ENCODE measurements around the gene KLHL29. TPM values are rescaled to one million over a fixed set of nuclear protein-coding genes. Genes with fewer than 3 reads are reported as not detected.

Gene KLHL29
- total and polyA plus RNA-seq, 2 of the 13 experiments (the other 11 are each of a cell fraction or from before 2014, with no cell fraction given) = 0.01 TPM; not detected in 1

DNA sequence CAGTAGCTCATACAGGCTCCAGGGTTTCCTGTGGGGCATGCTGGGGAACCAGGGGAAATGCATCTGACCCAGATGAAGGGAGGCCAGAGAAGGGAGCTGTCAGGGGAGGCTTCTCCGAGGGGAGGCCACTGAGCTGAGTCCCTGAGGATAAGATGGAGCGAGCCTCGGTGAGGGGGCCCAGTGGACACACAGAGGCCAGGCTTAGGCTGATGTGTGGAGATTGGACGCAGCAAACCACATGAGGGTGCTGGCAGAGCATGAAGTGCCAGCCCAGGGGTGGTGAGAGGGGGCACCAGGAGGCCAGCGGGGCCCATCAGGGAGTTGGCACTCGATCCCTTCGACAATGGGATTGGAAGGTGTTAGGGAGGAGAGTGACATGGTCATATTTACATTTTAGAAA, 235.0 kb downstream of the KLHL29 start:
- FAIRE-seq (no peak), ATAC-seq (no peak), DNase-seq (ENCODE audit: low spot score) (no peak)
- 51% methylated on average over 7 of the region's 7 CpGs for WGBS (ENCODE audit: low lambda C conversion rate)
- Histone ChIP-seq H3K36me3 (replicated peaks in 1 of 2; ENCODE audit: control insufficient read depth in 1 of 2, insufficient read depth in 2 of 2, low read length in 2 of 2) (no peaks in the 10 kb centered on the region), H3K9ac (ENCODE audit: insufficient read depth, low read depth, low read length) (no peak overlapping the region), H3K4me2 (ENCODE audit: low read depth, low read length) (no peak overlapping the region), H3K27ac (ENCODE audit: extremely low read length, insufficient read depth, low read length) (no peak overlapping the region), H3K4me1 (ENCODE audit: insufficient read depth, low read length) (peaks cover 6% of the 10 kb centered on the region; the same call in 1 of the 2 replicates), H3K27me3 (ENCODE audit: control insufficient read depth in 1 of 2, insufficient read depth in 2 of 2, low read length in 2 of 2) (peaks cover 5 to 47% of the 10 kb centered on the region in 2 experiments), H4K20me1 (ENCODE audit: insufficient read depth, low read length) (no peaks in the 10 kb centered on the region), H3K79me2 (ENCODE audit: insufficient read depth, low read length) (no peaks in the 10 kb centered on the region), H2AFZ (ENCODE audit: low read length) (no peak overlapping the region), H3K4me3 (replicated peaks in 1 of 3; ENCODE audit: insufficient read depth in 1 of 3, low read depth in 2 of 3, low read length in 3 of 3) (no peak overlapping the region), H3K9me3 (ENCODE audit: low read length) (peaks cover 8% of the 10 kb centered on the region; the same call in 1 of the 2 replicates)
- TF ChIP-seq NR3C1 (CRISPR knock-in tag; IDR thresholded peaks at IDR 0.05) (no peak), ZKSCAN5 (CRISPR knock-in tag; IDR thresholded peaks at IDR 0.05) (no peak), NR1H2 (CRISPR knock-in tag; IDR thresholded peaks at IDR 0.05; ENCODE audit: borderline replicate concordance, low read depth) (no peak), U2AF1 (optimal IDR thresholded peaks at IDR 0.05; ENCODE audit: low read depth, low read length) (no peak), ZKSCAN1 (IDR thresholded peaks at IDR 0.05; ENCODE audit: low read length) (no peak), ZNF382 (CRISPR knock-in tag; IDR thresholded peaks at IDR 0.05; ENCODE audit: borderline replicate concordance) (no peak)
- TF ChIP-seq, protein P1, sequence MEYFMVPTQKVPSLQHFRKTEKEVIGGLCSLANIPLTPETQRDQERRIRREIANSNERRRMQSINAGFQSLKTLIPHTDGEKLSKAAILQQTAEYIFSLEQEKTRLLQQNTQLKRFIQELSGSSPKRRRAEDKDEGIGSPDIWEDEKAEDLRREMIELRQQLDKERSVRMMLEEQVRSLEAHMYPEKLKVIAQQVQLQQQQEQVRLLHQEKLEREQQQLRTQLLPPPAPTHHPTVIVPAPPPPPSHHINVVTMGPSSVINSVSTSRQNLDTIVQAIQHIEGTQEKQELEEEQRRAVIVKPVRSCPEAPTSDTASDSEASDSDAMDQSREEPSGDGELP (IDR thresholded peaks at IDR 0.05; ENCODE audit: borderline replicate concordance, low read depth) = no peak
- in situ Hi-C loops (cut with HindIII; ENCODE audit: extremely low pct_ligation_motif_present, low pct_unique_long_range_greater_than_20kb) (no loop called here), intact Hi-C loops (cut with micrococcal nuclease; ENCODE audit: unreplicated experiment) (no loop called here)
- no TSS peak for BruUV-seq (replicated peaks)
- CTCF ChIA-PET (ENCODE audit: low intra/inter-chr PET ratio, low total read pairs) = no interaction called here
- POLR2A ChIA-PET = no interaction called here

GRCh38 chr2:23620841-23621341, 235.9 kb downstream of the KLHL29 start:
- Histone ChIP-seq H3K27me3 (ENCODE audit: control insufficient read depth in 1 of 2, insufficient read depth in 2 of 2, low read length in 2 of 2) (peaks cover 3 to 38% of the 10 kb centered on the region in 2 experiments), H3K4me2 (ENCODE audit: low read depth, low read length) (no peak overlapping the region), H3K79me2 (ENCODE audit: insufficient read depth, low read length) (no peaks in the 10 kb centered on the region), H3K9me3 (ENCODE audit: low read length) (peaks cover 8% of the 10 kb centered on the region; the same call in 1 of the 2 replicates), H3K4me1 (ENCODE audit: insufficient read depth, low read length) (peaks cover 6% of the 10 kb centered on the region; the same call in 1 of the 2 replicates), H2AFZ (ENCODE audit: low read length) (no peak overlapping the region), H3K36me3 (replicated peaks in 1 of 2; ENCODE audit: control insufficient read depth in 1 of 2, insufficient read depth in 2 of 2, low read length in 2 of 2) (no peaks in the 10 kb centered on the region), H3K4me3 (replicated peaks in 1 of 3; ENCODE audit: insufficient read depth in 1 of 3, low read depth in 2 of 3, low read length in 3 of 3) (no peak overlapping the region), H3K27ac (ENCODE audit: extremely low read length, insufficient read depth, low read length) (no peak overlapping the region), H3K9ac (ENCODE audit: insufficient read depth, low read depth, low read length) (no peak overlapping the region), H4K20me1 (ENCODE audit: insufficient read depth, low read length) (no peaks in the 10 kb centered on the region)
- in situ Hi-C loops (cut with HindIII; ENCODE audit: extremely low pct_ligation_motif_present, low pct_unique_long_range_greater_than_20kb) (no loop called here), intact Hi-C loops (cut with micrococcal nuclease; ENCODE audit: unreplicated experiment) (no loop called here)
- DNase-seq (ENCODE audit: low spot score) = no peak
- FAIRE-seq = no peak
- BruUV-seq (replicated peaks) = no TSS peak
- ChIA-PET POLR2A (no interaction called here), CTCF (ENCODE audit: low intra/inter-chr PET ratio, low total read pairs) (no interaction called here)
- no peak for ATAC-seq
- 39% methylated on average over 8 of the region's 14 CpGs for WGBS (ENCODE audit: low lambda C conversion rate)
- TF ChIP-seq, protein P2, sequence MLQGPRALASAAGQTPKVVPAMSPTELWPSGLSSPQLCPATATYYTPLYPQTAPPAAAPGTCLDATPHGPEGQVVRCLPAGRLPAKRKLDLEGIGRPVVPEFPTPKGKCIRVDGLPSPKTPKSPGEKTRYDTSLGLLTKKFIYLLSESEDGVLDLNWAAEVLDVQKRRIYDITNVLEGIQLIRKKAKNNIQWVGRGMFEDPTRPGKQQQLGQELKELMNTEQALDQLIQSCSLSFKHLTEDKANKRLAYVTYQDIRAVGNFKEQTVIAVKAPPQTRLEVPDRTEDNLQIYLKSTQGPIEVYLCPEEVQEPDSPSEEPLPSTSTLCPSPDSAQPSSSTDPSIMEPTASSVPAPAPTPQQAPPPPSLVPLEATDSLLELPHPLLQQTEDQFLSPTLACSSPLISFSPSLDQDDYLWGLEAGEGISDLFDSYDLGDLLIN (CRISPR knock-in tag; IDR thresholded peaks at IDR 0.05; ENCODE audit: borderline replicate concordance) = no peak
- TF ChIP-seq RARA (CRISPR knock-in tag; IDR thresholded peaks at IDR 0.05) (no peak), MNT (IDR thresholded peaks at IDR 0.05) (no peak), BRD4 (CRISPR knock-in tag; IDR thresholded peaks at IDR 0.05) (no peak), STAG1 (CRISPR knock-in tag; IDR thresholded peaks at IDR 0.05) (no peak), ZNF747 (CRISPR knock-in tag; IDR thresholded peaks at IDR 0.05; ENCODE audit: borderline replicate concordance) (no peak), ZNF766 (CRISPR knock-in tag; IDR thresholded peaks at IDR 0.05; ENCODE audit: borderline replicate concordance) (no peak), ZNF891 (CRISPR knock-in tag; IDR thresholded peaks at IDR 0.05) (no peak)
- TF ChIP-seq, protein P3, sequence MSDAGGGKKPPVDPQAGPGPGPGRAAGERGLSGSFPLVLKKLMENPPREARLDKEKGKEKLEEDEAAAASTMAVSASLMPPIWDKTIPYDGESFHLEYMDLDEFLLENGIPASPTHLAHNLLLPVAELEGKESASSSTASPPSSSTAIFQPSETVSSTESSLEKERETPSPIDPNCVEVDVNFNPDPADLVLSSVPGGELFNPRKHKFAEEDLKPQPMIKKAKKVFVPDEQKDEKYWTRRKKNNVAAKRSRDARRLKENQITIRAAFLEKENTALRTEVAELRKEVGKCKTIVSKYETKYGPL (CRISPR knock-in tag; IDR thresholded peaks at IDR 0.05) = no peak

Measured in HepG2 (cell line).